HG03060 (cell line): ENCODE results near the gene TMEM171.

Experiments
- ATAC-seq: cut with Tn5 transposase; IDR thresholded peaks from one replicate; pipeline ENCODE4 v1.9.1; 2021; ENCODE audit warnings: low read depth, moderate number of reproducible peaks; ENCODE audit not compliant: unreplicated experiment

The TMEM171 gene

GRCh38 chr5:73149540-73149939 is 29.2 kb downstream of the TMEM171 start:
- ATAC-seq, result no peak

- ATAC-seq, result no peak
These were observed 30.5 kb downstream of the TMEM171 start for GRCh38 chr5:73150876-73151275.

- no peak for ATAC-seq
These were observed 31.5 kb downstream of the TMEM171 start for GRCh38 chr5:73151766-73152410.

- ATAC-seq, result no peak
These were observed 32.3 kb downstream of the TMEM171 start for GRCh38 chr5:73152411-73153388.

- no peak for ATAC-seq
These were observed 33.1 kb downstream of the TMEM171 start for GRCh38 chr5:73153513-73153912.

- no peak for ATAC-seq
These were observed 34.0 kb downstream of the TMEM171 start for GRCh38 chr5:73154208-73155006.

GRCh38 chr5:73155271-73156222 is 35.2 kb downstream of the TMEM171 start:
- no peak for ATAC-seq

- ATAC-seq, result no peak
These were observed 37.3 kb downstream of the TMEM171 start for GRCh38 chr5:73157414-73158303.

GRCh38 chr5:73158313-73158712 is 37.9 kb downstream of the TMEM171 start:
- ATAC-seq, result no peak

- ATAC-seq, result peak; percentile 71
These were observed 39.9 kb downstream of the TMEM171 start for GRCh38 chr5:73160239-73160671.

- no peak for ATAC-seq
These were observed 50.1 kb downstream of the TMEM171 start for GRCh38 chr5:73170522-73170921.

- no peak for ATAC-seq
These were observed 51.1 kb downstream of the TMEM171 start for GRCh38 chr5:73171495-73171894.

- no peak for ATAC-seq
These were observed 52.6 kb downstream of the TMEM171 start, which contains the start of gene TMEM174 for GRCh38 chr5:73172951-73173350. Gene TMEM174 (plus strand): TSS chr5:73173193. CDS start chr5:73173244, 51 bp downstream.

GRCh38 chr5:73174100-73174815 is 53.9 kb downstream of the TMEM171 start:
- no peak for ATAC-seq

- no peak for ATAC-seq
These were observed 55.9 kb downstream of the TMEM171 start for GRCh38 chr5:73176250-73176649.

GRCh38 chr5:73178265-73178664 is 57.9 kb downstream of the TMEM171 start:
- ATAC-seq, result no peak

- ATAC-seq, result no peak
These were observed 59.4 kb downstream of the TMEM171 start for GRCh38 chr5:73179730-73180129.

- no peak for ATAC-seq
These were observed 60.2 kb downstream of the TMEM171 start for GRCh38 chr5:73180566-73180965.
